Ramos (cell line): ENCODE results near the gene HOXD12.

ENCODE experiments used
- in situ Hi-C: fragments of 300-500 bp; cut with MboI; formaldehyde crosslinking; loops from one replicate; pipeline ENCODE4 v1.14.3; 2022; ENCODE audit warnings: low sequenced_read_pairs; ENCODE audit not compliant: unreplicated experiment

HOXD12 gene

GRCh38 chr2:176127774-176128072, 28.1 kb downstream of the HOXD12 start:
- in situ Hi-C loops = loop anchor here (10.0 to 25.0 kb wide), 4 partner anchors 417 to 1010 kb away; no protein-coding TSS in a partner anchor

GRCh38 chr2:176128172-176128981, 28.8 kb downstream of the HOXD12 start:
- in situ Hi-C loops = loop anchor here (10.0 to 25.0 kb wide), 4 partner anchors 416 to 1009 kb away; no protein-coding TSS in a partner anchor

- in situ Hi-C loops = loop anchor here (10.0 to 25.0 kb wide), 4 partner anchors 416 to 1008 kb away; no protein-coding TSS in a partner anchor
Observed at GRCh38 chr2:176128982-176129796, 29.6 kb downstream of the HOXD12 start, which contains the start of gene HOXD8. Gene HOXD8, plus strand, starts transcription at chr2:176129705. Its CDS starts 662 bp downstream, at chr2:176130367.

GRCh38 chr2:176129813-176130146, 30.2 kb downstream of the HOXD12 start:
- in situ Hi-C loops = loop anchor here (10.0 to 25.0 kb wide), 4 partner anchors 415 to 1008 kb away; no protein-coding TSS in a partner anchor

GRCh38 chr2:176130147-176130956, 30.8 kb downstream of the HOXD12 start:
- in situ Hi-C loops = loop anchor here (25.0 kb wide), 2 partner anchors 682 to 1007 kb away; no protein-coding TSS in a partner anchor

- in situ Hi-C loops = loop anchor here (25.0 kb wide), 2 partner anchors 681 to 1006 kb away; no protein-coding TSS in a partner anchor
Observed at GRCh38 chr2:176130957-176131847, 31.6 kb downstream of the HOXD12 start.

- in situ Hi-C loops = loop anchor here (25.0 kb wide), 2 partner anchors 680 to 1005 kb away; no protein-coding TSS in a partner anchor
Observed at GRCh38 chr2:176131848-176132158, 32.2 kb downstream of the HOXD12 start.

- in situ Hi-C loops = loop anchor here (25.0 kb wide), 2 partner anchors 680 to 1005 kb away; no protein-coding TSS in a partner anchor
Observed at GRCh38 chr2:176132205-176133171, 32.9 kb downstream of the HOXD12 start.

GRCh38 chr2:176133389-176133788, 33.8 kb downstream of the HOXD12 start:
- in situ Hi-C loops = loop anchor here (25.0 kb wide), 2 partner anchors 679 to 1004 kb away; no protein-coding TSS in a partner anchor

- in situ Hi-C loops = loop anchor here (25.0 kb wide), 2 partner anchors 678 to 1003 kb away; no protein-coding TSS in a partner anchor
Observed at GRCh38 chr2:176134035-176134434, 34.4 kb downstream of the HOXD12 start.

- in situ Hi-C loops = loop anchor here (25.0 kb wide), 2 partner anchors 677 to 1002 kb away; no protein-coding TSS in a partner anchor
Observed at GRCh38 chr2:176135035-176135440, 35.4 kb downstream of the HOXD12 start.

GRCh38 chr2:176136374-176137251, 37.0 kb downstream of the HOXD12 start:
- in situ Hi-C loops = loop anchor here (25.0 kb wide), 2 partner anchors 676 to 1001 kb away; no protein-coding TSS in a partner anchor

GRCh38 chr2:176137252-176137580, 37.6 kb downstream of the HOXD12 start:
- in situ Hi-C loops = loop anchor here (25.0 kb wide), 2 partner anchors 675 to 1000 kb away; no protein-coding TSS in a partner anchor

- in situ Hi-C loops = loop anchor here (25.0 kb wide), 2 partner anchors 674 to 999 kb away; no protein-coding TSS in a partner anchor
Observed at GRCh38 chr2:176137906-176138305, 38.3 kb downstream of the HOXD12 start.

GRCh38 chr2:176138526-176138922, 38.9 kb downstream of the HOXD12 start:
- in situ Hi-C loops = loop anchor here (25.0 kb wide), 2 partner anchors 674 to 999 kb away; no protein-coding TSS in a partner anchor

GRCh38 chr2:176138923-176139660, 39.5 kb downstream of the HOXD12 start:
- in situ Hi-C loops = loop anchor here (25.0 kb wide), 2 partner anchors 673 to 998 kb away; no protein-coding TSS in a partner anchor
